ENCODE measurements around the gene LAMA2.
"Not testable (repeated sequence)": the region's sequence is repeated elsewhere in the genome, so short reads cannot be mapped to it uniquely, and the experiment has no call there.

LAMA2 gene

DNA sequence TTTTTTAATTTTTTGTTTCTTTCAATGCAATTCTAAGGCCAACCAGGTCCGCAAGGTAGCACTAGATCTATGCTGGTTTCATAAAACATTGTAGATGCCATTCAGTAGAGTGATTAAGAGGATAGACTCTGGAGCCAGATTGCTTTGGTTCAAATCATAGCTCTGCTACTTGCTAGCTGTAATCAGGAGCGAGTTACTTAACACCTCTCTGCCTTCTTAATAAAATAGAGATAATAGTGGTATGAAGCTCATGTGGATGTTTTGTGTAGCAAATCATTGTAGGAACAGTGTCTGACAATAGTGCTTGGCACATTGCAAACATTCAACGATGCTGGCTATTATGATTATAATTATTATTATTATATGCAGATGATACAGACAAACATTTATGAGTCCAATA, 164.9 kb downstream of the LAMA2 start:
- TF ChIP-seq, protein P1, sequence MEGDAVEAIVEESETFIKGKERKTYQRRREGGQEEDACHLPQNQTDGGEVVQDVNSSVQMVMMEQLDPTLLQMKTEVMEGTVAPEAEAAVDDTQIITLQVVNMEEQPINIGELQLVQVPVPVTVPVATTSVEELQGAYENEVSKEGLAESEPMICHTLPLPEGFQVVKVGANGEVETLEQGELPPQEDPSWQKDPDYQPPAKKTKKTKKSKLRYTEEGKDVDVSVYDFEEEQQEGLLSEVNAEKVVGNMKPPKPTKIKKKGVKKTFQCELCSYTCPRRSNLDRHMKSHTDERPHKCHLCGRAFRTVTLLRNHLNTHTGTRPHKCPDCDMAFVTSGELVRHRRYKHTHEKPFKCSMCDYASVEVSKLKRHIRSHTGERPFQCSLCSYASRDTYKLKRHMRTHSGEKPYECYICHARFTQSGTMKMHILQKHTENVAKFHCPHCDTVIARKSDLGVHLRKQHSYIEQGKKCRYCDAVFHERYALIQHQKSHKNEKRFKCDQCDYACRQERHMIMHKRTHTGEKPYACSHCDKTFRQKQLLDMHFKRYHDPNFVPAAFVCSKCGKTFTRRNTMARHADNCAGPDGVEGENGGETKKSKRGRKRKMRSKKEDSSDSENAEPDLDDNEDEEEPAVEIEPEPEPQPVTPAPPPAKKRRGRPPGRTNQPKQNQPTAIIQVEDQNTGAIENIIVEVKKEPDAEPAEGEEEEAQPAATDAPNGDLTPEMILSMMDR (IDR thresholded peaks at IDR 0.05; ENCODE audit: low read length) = no peak
- TF ChIP-seq EZH2phosphoT487 (IDR thresholded peaks at IDR 0.05; ENCODE audit: low read length) (no peak), EZH2 (optimal IDR thresholded peaks at IDR 0.05; ENCODE audit: low read depth, low read length) (no peak)
- no peak overlapping the region for H3K4me3 ChIP-seq (ENCODE audit: low read length)
- DNase-seq = no peak
- no peaks in the 10 kb centered on the region for H3K27me3 ChIP-seq (replicated peaks; ENCODE audit: insufficient read depth, low read length)
- no peaks in the 10 kb centered on the region for H3F3A ChIP-seq (ENCODE audit: insufficient read depth, low read length)
- H3K4me2 ChIP-seq (ENCODE audit: low read depth, low read length) = no peak overlapping the region
- no peaks in the 10 kb centered on the region for H3K9me2 ChIP-seq (replicated peaks; ENCODE audit: insufficient read depth, low read length)
- no peak overlapping the region for H2AFZ ChIP-seq (ENCODE audit: low read length)
- no peak overlapping the region for H3K9ac ChIP-seq (ENCODE audit: low read length)
- H3K27ac ChIP-seq (ENCODE audit: low read length) = no peak overlapping the region
- H3K4me1 ChIP-seq (ENCODE audit: low read length) = no peaks in the 10 kb centered on the region
- no peaks in the 10 kb centered on the region for H3K36me3 ChIP-seq (replicated peaks; ENCODE audit: insufficient read depth, low read length)
- no peaks in the 10 kb centered on the region for H3K9me3 ChIP-seq (replicated peaks; ENCODE audit: insufficient read depth, low read length)
- no peaks in the 10 kb centered on the region for H4K20me1 ChIP-seq (ENCODE audit: insufficient read depth, low read length)
- H3K79me2 ChIP-seq (ENCODE audit: low read length) = no peaks in the 10 kb centered on the region

DNA sequence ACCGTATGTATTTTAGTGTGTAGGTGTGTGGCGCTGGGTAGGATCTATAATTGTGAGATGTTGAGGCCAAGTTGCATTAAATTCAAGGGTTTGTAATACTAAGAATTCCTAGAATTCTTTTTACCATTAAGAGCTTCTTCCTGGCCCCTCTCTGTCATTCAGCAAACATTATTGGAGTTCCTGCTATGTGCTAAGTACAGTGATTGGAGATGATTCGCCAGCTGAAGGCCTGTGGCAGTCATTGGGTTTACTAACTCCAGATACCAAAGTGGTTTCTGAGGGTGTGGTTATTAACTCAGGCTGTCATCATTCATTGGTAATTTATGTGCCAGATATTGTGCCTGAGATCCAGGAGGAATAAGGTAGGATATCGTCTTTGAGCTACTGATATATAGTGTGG, 167.1 kb downstream of the LAMA2 start:
- H3K4me3 ChIP-seq (ENCODE audit: low read length) = no peak overlapping the region
- H3K79me2 ChIP-seq (ENCODE audit: low read length) = no peaks in the 10 kb centered on the region
- H3K9me2 ChIP-seq (replicated peaks; ENCODE audit: insufficient read depth, low read length) = no peaks in the 10 kb centered on the region
- H3K36me3 ChIP-seq (replicated peaks; ENCODE audit: insufficient read depth, low read length) = no peaks in the 10 kb centered on the region
- H3K9me3 ChIP-seq (replicated peaks; ENCODE audit: insufficient read depth, low read length) = no peaks in the 10 kb centered on the region
- no peaks in the 10 kb centered on the region for H3F3A ChIP-seq (ENCODE audit: insufficient read depth, low read length)
- H3K27me3 ChIP-seq (replicated peaks; ENCODE audit: insufficient read depth, low read length) = no peaks in the 10 kb centered on the region
- H3K27ac ChIP-seq (ENCODE audit: low read length) = no peak overlapping the region
- H3K4me2 ChIP-seq (ENCODE audit: low read depth, low read length) = no peak overlapping the region
- H2AFZ ChIP-seq (ENCODE audit: low read length) = no peak overlapping the region
- DNase-seq = no peak
- H4K20me1 ChIP-seq (ENCODE audit: insufficient read depth, low read length) = no peaks in the 10 kb centered on the region
- H3K4me1 ChIP-seq (ENCODE audit: low read length) = no peaks in the 10 kb centered on the region
- TF ChIP-seq EZH2phosphoT487 (IDR thresholded peaks at IDR 0.05; ENCODE audit: low read length) = no peak
- no peak for TF ChIP-seq EZH2 (optimal IDR thresholded peaks at IDR 0.05; ENCODE audit: low read depth, low read length)
- TF ChIP-seq, protein P1 (IDR thresholded peaks at IDR 0.05; ENCODE audit: low read length) = no peak
- H3K9ac ChIP-seq (ENCODE audit: low read length) = no peak overlapping the region

DNA sequence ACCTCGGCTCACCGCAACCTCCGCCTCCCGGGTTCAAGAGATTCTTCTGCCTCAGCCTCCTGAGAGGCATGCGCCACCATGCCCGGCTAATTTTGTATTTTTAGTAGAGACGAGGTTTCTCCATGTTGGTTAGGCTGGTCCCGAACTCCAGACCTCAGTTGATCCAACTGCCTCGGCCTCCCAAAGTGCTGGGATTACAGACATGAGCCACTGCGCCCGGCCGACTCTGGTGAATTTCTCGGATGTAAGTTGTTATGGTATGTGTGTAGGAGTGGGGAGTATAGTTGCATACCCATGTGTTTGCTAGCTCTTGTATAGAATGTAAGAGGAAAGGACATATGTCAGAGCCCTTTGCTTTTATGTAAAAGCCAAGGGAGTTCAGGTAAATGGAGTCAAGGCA, 170.2 kb downstream of the LAMA2 start:
- H3K9me3 ChIP-seq (replicated peaks; ENCODE audit: insufficient read depth, low read length); H3K27ac ChIP-seq (ENCODE audit: low read length); H3K36me3 ChIP-seq (replicated peaks; ENCODE audit: insufficient read depth, low read length): not testable (repeated sequence)

GRCh38 chr6:129055796-129056195, 172.9 kb downstream of the LAMA2 start:
- TF ChIP-seq EZH2 (optimal IDR thresholded peaks at IDR 0.05; ENCODE audit: low read depth, low read length) (no peak), EZH2phosphoT487 (IDR thresholded peaks at IDR 0.05; ENCODE audit: low read length) (no peak)
- TF ChIP-seq, protein P1 (IDR thresholded peaks at IDR 0.05; ENCODE audit: low read length) = no peak
- no peaks in the 10 kb centered on the region for H3K27me3 ChIP-seq (replicated peaks; ENCODE audit: insufficient read depth, low read length)

More for the DNA sequence above, 170.2 kb downstream of the LAMA2 start:
- H4K20me1 ChIP-seq (ENCODE audit: insufficient read depth, low read length); H3K4me3 ChIP-seq (ENCODE audit: low read length); H3F3A ChIP-seq (ENCODE audit: insufficient read depth, low read length); DNase-seq; H3K4me1 ChIP-seq (ENCODE audit: low read length); H2AFZ ChIP-seq (ENCODE audit: low read length); H3K27me3 ChIP-seq (replicated peaks; ENCODE audit: insufficient read depth, low read length); H3K9ac ChIP-seq (ENCODE audit: low read length); H3K4me2 ChIP-seq (ENCODE audit: low read depth, low read length); H3K9me2 ChIP-seq (replicated peaks; ENCODE audit: insufficient read depth, low read length); H3K79me2 ChIP-seq (ENCODE audit: low read length): not testable (repeated sequence)

More at GRCh38 chr6:129055796-129056195, 172.9 kb downstream of the LAMA2 start:
- no peaks in the 10 kb centered on the region for H3F3A ChIP-seq (ENCODE audit: insufficient read depth, low read length)
- DNase-seq = no peak
- H3K27ac ChIP-seq (ENCODE audit: low read length) = no peak overlapping the region
- no peaks in the 10 kb centered on the region for H3K9me3 ChIP-seq (replicated peaks; ENCODE audit: insufficient read depth, low read length)
- H3K36me3 ChIP-seq (replicated peaks; ENCODE audit: insufficient read depth, low read length) = no peaks in the 10 kb centered on the region
- H3K4me3 ChIP-seq (ENCODE audit: low read length) = no peak overlapping the region
- H3K9ac ChIP-seq (ENCODE audit: low read length) = no peak overlapping the region
- H3K4me1 ChIP-seq (ENCODE audit: low read length) = no peaks in the 10 kb centered on the region
- H2AFZ ChIP-seq (ENCODE audit: low read length) = no peak overlapping the region
- no peaks in the 10 kb centered on the region for H3K79me2 ChIP-seq (ENCODE audit: low read length)
- no peaks in the 10 kb centered on the region for H3K9me2 ChIP-seq (replicated peaks; ENCODE audit: insufficient read depth, low read length)
- no peak overlapping the region for H3K4me2 ChIP-seq (ENCODE audit: low read depth, low read length)
- H4K20me1 ChIP-seq (ENCODE audit: insufficient read depth, low read length) = no peaks in the 10 kb centered on the region
